HG03108 (cell line): ENCODE results near the gene MGLL.

Experiments
- ATAC-seq: cut with Tn5 transposase; IDR thresholded peaks from one replicate; pipeline ENCODE4 v1.9.1; 2021; ENCODE audit warnings: moderate library complexity; ENCODE audit not compliant: unreplicated experiment

The MGLL gene

GRCh38 chr3:127815001-127815400 lies 7.3 kb downstream of the MGLL start:
- ATAC-seq, result no peak

- ATAC-seq, result no peak
Measured at GRCh38 chr3:127814325-127814781, 8.0 kb downstream of the MGLL start.

- ATAC-seq, result no peak
Measured at GRCh38 chr3:127812151-127812550, 10.2 kb downstream of the MGLL start.

GRCh38 chr3:127811717-127812116 lies 10.6 kb downstream of the MGLL start:
- no peak for ATAC-seq

GRCh38 chr3:127809611-127810010 lies 12.7 kb downstream of the MGLL start:
- ATAC-seq, result no peak

GRCh38 chr3:127809211-127809610 lies 13.1 kb downstream of the MGLL start:
- no peak for ATAC-seq

GRCh38 chr3:127808197-127808596 lies 14.1 kb downstream of the MGLL start:
- no peak for ATAC-seq

- no peak for ATAC-seq
Measured at GRCh38 chr3:127805026-127805753, 17.1 kb downstream of the MGLL start.

GRCh38 chr3:127804141-127804540 lies 18.2 kb downstream of the MGLL start:
- no peak for ATAC-seq

GRCh38 chr3:127803619-127804018 lies 18.7 kb downstream of the MGLL start:
- ATAC-seq, result no peak

- ATAC-seq, result no peak
Measured at GRCh38 chr3:127802606-127803005, 19.7 kb downstream of the MGLL start.

- ATAC-seq, result no peak
Measured at GRCh38 chr3:127801731-127802313, 20.5 kb downstream of the MGLL start.

GRCh38 chr3:127800508-127800907 lies 21.8 kb downstream of the MGLL start:
- ATAC-seq, result peak; percentile 78

GRCh38 chr3:127799476-127800222 lies 22.7 kb downstream of the MGLL start:
- ATAC-seq, result no peak

- no peak for ATAC-seq
Measured at GRCh38 chr3:127798716-127799115, 23.6 kb downstream of the MGLL start.

- ATAC-seq, result no peak
Measured at GRCh38 chr3:127796831-127797150, 25.5 kb downstream of the MGLL start.

GRCh38 chr3:127796045-127796830 lies 26.1 kb downstream of the MGLL start:
- ATAC-seq, result no peak

- no peak for ATAC-seq
Measured at GRCh38 chr3:127794972-127795371, 27.3 kb downstream of the MGLL start.

GRCh38 chr3:127794402-127794801 lies 27.9 kb downstream of the MGLL start:
- ATAC-seq, result no peak

GRCh38 chr3:127792541-127793292 lies 29.6 kb downstream of the MGLL start:
- ATAC-seq, result no peak
